CD4-positive, alpha-beta T cell treated with Interleukin-6 for 4 hours (primary cell): ENCODE results near the gene HOXA4.

Source experiments
- DNase-seq: peaks from one replicate; pipeline ENCODE4 v3.0.0-alpha.2; 2020; ENCODE audit warnings: mixed read lengths

HOXA4 gene

GRCh38 chr7:27102581-27103442 is 27.7 kb downstream of the HOXA4 start, which contains the start of gene HOXA2:
Gene HOXA2, minus strand, starts transcription at chr7:27102683. Its CDS starts 183 bp downstream, at chr7:27102500.
- DNase-seq: no peak

- DNase-seq: no peak
Observed at GRCh38 chr7:27101957-27102580, 28.5 kb downstream of the HOXA4 start.

- DNase-seq: no peak
Observed at GRCh38 chr7:27101171-27101956, 29.2 kb downstream of the HOXA4 start.

- no peak for DNase-seq
Observed at GRCh38 chr7:27100694-27101170, 29.8 kb downstream of the HOXA4 start.

- no peak for DNase-seq
Observed at GRCh38 chr7:27099453-27100370, 30.8 kb downstream of the HOXA4 start.

- no peak for DNase-seq
Observed at GRCh38 chr7:27098578-27099451, 31.7 kb downstream of the HOXA4 start.

GRCh38 chr7:27097686-27098577 is 32.6 kb downstream of the HOXA4 start:
- DNase-seq: no peak

- no peak for DNase-seq
Observed at GRCh38 chr7:27096768-27097514, 33.6 kb downstream of the HOXA4 start.

GRCh38 chr7:27095897-27096767 is 34.4 kb downstream of the HOXA4 start, which contains the start of gene HOXA1:
Gene HOXA1, minus strand, starts transcription at chr7:27096000. Its CDS starts 88 bp downstream, at chr7:27095912.
- peak; percentile 83 for DNase-seq

GRCh38 chr7:27095050-27095896 is 35.3 kb downstream of the HOXA4 start:
- DNase-seq: peak; percentile 19

- DNase-seq: no peak
Observed at GRCh38 chr7:27094304-27095049, 36.1 kb downstream of the HOXA4 start.

- DNase-seq: no peak
Observed at GRCh38 chr7:27093184-27093895, 37.2 kb downstream of the HOXA4 start.

GRCh38 chr7:27092819-27093110 is 37.8 kb downstream of the HOXA4 start:
- DNase-seq: no peak

- no peak for DNase-seq
Observed at GRCh38 chr7:27091941-27092818, 38.4 kb downstream of the HOXA4 start.

- DNase-seq: no peak
Observed at GRCh38 chr7:27091105-27091504, 39.5 kb downstream of the HOXA4 start.
